Activated CD4-positive, alpha-beta memory T cell treated with anti-CD3 and anti-CD28 coated beads, Interleukin-2, amount 10 ng/mL, durations not matched to agents 7 days and 5 days (primary cell): Measurements from ENCODE around the gene MYL9. TPM values are rescaled to one million over a fixed set of nuclear protein-coding genes. Genes with fewer than 3 reads are reported as not detected.

Experiments
- CTCF ChIA-PET: fragments of 350-600 bp; sonication (Branson Sonifier 250); formaldehyde crosslinking; loops from one replicate; lab custom pipeline; 2021; ENCODE audit warnings: antibody characterized with exemption, inconsistent platforms; lab: Charles Lee
- POLR2A ChIA-PET: fragments of 350-600 bp; sonication (Branson Sonifier 250); formaldehyde crosslinking; loops from one replicate; lab custom pipeline; 2021; ENCODE audit warnings: antibody characterized with exemption; lab: Charles Lee
- DNase-seq: peaks from one replicate; pipeline ENCODE4 v3.0.0-alpha.2; 2020
- H3K27ac Mint-ChIP-seq: one replicate; pipeline ENCODE4 v1.8.0; 2021; ENCODE audit warnings: mild to moderate bottlenecking, mixed read lengths
- H3K27me3 Mint-ChIP-seq: one replicate; pipeline ENCODE4 v1.8.0; 2021; ENCODE audit warnings: mixed read lengths
- H3K36me3 Mint-ChIP-seq: one replicate; pipeline ENCODE4 v1.8.0; 2021; ENCODE audit warnings: low read depth, mixed read lengths
- H3K4me1 Mint-ChIP-seq: one replicate; pipeline ENCODE4 v1.8.0; 2021; ENCODE audit warnings: mixed read lengths
- H3K4me3 Mint-ChIP-seq: one replicate; pipeline ENCODE4 v1.8.0; 2021; ENCODE audit warnings: mild to moderate bottlenecking, mixed read lengths
- H3K9me3 Mint-ChIP-seq: one replicate; pipeline ENCODE4 v1.8.0; 2021; ENCODE audit warnings: mixed read lengths
- total RNA-seq, 2 experiments: library from RNA; stranded (reverse); gene quantifications; one replicate each; pipeline ENCODE4 v1.2.3, GENCODE V29; 2021

MYL9 gene
- total RNA-seq, 2 experiments from 2014 or later = 1.1 to 1.7 TPM

DNA sequence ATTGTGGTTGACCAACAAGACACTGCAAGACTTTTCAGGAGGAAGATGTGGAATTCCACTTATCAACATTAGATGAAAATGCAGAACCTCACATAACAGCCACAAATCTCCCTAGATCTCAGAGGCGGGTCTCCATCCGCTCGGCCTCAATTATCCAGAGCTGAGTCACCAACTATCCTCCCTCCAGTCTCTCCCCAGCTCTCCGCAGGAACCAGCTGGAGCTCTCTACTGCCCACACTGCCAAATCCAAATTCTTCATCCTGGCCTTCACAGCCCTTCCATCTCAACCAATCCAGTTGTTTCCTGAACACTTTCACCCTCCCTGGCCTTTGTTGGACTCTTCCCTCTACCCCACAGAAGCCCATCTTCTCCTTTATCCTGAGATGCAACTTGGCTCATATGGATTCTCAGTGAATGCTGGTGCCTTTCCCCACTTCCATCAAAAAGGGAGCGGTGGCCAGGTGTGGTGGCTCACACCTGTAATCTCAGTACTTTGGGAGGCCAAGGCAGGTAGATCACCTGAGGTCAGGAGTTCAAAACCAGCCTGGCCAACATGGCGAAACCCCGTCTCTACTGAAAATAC is 28.6 kb downstream of the MYL9 start:
- CTCF ChIA-PET = interaction anchor here (2.2 kb wide), 1 partner anchor 35 kb away, joined by 11 read pairs; the partner anchor contains the start of gene RAB5IF
- Mint-ChIP-seq H3K27me3 (no peaks in the 10 kb centered on the region), H3K4me3 (no peak overlapping the region), H3K36me3 (peaks cover 4% of the 10 kb centered on the region), H3K4me1 (peaks cover 18% of the 10 kb centered on the region), H3K9me3 (peaks cover 5% of the 10 kb centered on the region), H3K27ac (no peak overlapping the region)
- no peak for DNase-seq
- POLR2A ChIA-PET = interaction anchor here (9.1 kb wide), 1 partner anchor 35 kb away, joined by 113 read pairs; the partner anchor contains the start of gene RAB5IF

DNA sequence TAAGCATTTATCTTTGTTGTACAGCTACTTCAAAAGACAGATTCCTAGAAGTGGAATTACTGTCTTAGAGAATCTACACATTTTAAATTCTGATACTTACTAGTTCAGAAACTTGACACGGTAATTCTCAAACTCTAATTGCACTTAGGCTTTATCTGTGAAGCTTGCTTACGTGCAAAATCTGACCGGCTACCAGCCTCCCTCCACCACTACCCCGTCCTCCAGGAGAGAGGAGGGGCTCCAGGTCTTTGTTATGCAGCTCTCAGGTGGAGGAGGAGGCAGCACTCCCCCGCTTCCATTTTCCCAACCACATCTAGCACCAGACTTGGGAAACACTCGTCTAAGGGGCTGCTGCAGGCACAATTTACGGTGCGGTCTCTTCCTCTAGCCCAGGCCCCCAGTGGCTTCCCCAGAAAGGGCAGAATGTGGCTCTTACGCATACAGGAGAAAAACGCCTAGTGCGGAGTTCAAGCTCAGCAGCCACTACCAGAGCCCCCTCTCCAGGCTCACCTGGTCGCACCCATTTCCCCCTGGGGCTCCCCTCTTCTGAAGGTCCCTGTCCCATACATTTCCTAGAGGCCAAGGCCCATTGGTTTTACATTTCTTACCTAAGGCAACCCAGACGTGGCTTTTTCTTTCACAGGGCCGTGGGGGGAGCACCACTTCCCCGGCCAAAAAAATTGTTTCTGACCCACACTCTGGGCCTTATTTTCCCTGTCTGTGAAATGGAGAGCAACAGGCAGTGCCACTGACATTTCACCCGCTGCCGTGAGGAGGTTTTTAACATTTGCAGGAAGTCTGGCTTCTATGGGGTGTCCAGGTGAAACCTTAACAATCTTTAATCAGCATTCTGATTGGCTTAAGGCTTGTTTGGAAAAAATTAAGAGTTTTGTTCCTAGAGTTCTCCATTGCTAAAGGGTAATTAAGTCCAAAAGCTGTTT is 30.5 kb downstream of the MYL9 start:
- POLR2A ChIA-PET = interaction anchor here (0.9 to 9.1 kb wide), 7 partner anchors 11 to 37 kb away, joined by 3 to 113 read pairs (median 5); partner anchors contain the start of gene RAB5IF

DNA sequence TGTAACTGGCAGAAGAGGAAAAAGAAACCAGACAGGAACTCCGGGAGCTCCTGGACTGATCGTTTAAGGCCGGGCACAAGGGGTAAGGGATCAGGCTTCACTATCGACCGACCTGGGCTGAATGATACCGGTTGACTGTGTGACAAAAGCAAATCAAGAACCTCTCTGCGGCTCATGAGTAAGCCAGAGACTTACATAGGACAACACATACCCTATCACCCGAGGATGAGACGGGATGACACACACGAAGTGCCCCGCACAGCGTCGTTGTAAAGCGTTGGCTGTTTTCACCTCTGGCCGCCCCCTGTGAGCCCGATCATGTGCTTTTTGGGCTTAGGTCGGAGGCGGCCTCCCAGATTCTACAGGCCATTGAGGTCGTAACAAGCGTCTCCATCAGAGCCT is 31.4 kb downstream of the MYL9 start:
- H3K27me3 Mint-ChIP-seq = no peaks in the 10 kb centered on the region
- no peaks in the 10 kb centered on the region for H3K9me3 Mint-ChIP-seq
- H3K4me3 Mint-ChIP-seq = peak overlapping the region; percentile 70
- peak; percentile 61 for DNase-seq
- POLR2A ChIA-PET = interaction anchor here (0.7 to 9.1 kb wide), 12 partner anchors 12 to 618 kb away, joined by 3 to 113 read pairs (median 7); partner anchors contain the start of genes RAB5IF, SCAND1 and SLA2
- peak overlapping the region; percentile 87 for H3K27ac Mint-ChIP-seq
- H3K36me3 Mint-ChIP-seq = peaks cover 19% of the 10 kb centered on the region
- H3K4me1 Mint-ChIP-seq = peaks cover 34% of the 10 kb centered on the region
- CTCF ChIA-PET = interaction anchor here (0.9 to 1.4 kb wide), 5 partner anchors 15 to 42 kb away, joined by 3 to 4 read pairs (median 3); no protein-coding TSS in a partner anchor

More for the DNA sequence above, 30.5 kb downstream of the MYL9 start:
- CTCF ChIA-PET = interaction anchor here (0.8 to 2.2 kb wide), 5 partner anchors 15 to 202 kb away, joined by 3 to 11 read pairs (median 4); partner anchors contain the start of genes DSN1 and RAB5IF
- no peaks in the 10 kb centered on the region for H3K27me3 Mint-ChIP-seq
- peaks cover 19% of the 10 kb centered on the region for H3K36me3 Mint-ChIP-seq
- H3K9me3 Mint-ChIP-seq = no peaks in the 10 kb centered on the region
- H3K4me1 Mint-ChIP-seq = peaks cover 34% of the 10 kb centered on the region
- peak overlapping the region; percentile 70 for H3K4me3 Mint-ChIP-seq
- H3K27ac Mint-ChIP-seq = peak overlapping the region; percentile 87
- DNase-seq = no peak

DNA sequence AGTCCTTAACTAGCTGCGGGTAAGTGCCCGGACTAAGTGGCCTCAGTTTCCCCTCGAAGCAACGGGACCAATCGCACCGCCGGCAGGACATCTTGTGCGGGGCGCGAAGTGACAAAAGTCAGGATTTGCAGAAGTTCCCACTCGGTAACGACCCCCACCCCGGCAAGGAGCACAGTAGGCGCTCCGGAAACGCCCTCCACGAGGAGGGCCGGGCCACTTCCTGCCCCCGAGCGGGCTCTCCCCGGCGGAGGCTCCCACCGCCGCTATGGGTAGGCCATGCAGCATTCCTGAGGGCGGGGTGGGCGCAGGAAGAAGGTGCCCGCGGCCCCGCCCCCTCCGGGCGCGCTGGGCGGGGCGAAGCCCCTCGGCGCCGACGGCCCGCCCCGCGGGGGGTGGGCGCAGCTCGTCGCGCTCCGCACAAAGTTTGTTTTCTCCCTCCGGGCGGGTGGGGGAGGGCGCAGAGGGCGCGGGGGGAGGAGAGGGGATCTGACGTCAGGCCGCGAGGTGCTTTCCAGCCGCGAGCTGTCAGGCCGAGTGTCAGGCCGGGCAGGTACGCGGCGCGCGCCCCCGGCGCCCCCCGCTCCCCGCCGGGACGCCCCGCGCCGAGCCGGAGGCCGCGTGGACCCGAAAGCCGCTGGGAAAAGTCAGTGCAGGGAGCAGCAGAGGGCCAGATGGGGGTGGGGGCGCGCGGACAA is 31.9 kb downstream of the MYL9 start, which contains the start of gene TGIF2:
TGIF2 (plus strand) TSS at position 495 of the 695 bp plus-strand sequence. CDS start 5,178 bp downstream, outside the sequence.
- POLR2A ChIA-PET = interaction anchor here (0.7 to 9.1 kb wide), 14 partner anchors 8 to 619 kb away, joined by 3 to 113 read pairs (median 6); partner anchors contain the start of genes RAB5IF, SCAND1 and SLA2

DNA sequence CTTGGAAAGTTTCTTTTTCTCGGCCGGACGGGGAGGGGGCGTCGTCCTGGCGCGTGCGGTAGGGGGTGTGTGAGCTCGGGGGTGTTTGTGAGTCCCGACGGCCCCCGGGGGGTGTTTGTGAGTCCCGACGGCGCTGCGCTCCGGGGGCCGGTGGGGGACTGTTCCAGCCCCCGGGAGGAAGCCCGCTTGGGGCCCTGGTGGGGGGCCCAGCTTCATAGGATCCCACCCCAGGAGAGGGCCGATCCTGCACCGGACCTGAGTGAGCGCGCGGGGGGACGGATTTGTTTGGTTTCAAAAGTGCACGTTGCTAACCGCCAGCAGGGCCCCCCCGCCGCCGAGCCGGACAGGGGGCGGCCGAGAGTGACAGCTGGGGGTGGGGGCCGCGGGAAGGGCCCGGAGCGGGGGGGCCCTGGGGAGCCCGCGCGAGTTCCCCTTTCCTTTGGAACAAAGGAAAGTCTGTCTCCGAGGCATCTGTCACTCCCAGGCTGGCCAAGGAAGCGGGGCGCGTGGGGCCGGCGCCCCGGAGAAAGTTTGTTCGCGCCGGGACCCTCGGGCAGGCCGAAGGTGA is 32.6 kb downstream of the MYL9 start:
- peak; percentile 33 for DNase-seq
- peak overlapping the region; percentile 44 for H3K27ac Mint-ChIP-seq
- H3K9me3 Mint-ChIP-seq = no peaks in the 10 kb centered on the region
- H3K36me3 Mint-ChIP-seq = peaks cover 25% of the 10 kb centered on the region
- ChIA-PET POLR2A (interaction anchor here (0.6 to 9.1 kb wide), 17 partner anchors 9 to 619 kb away, joined by 3 to 113 read pairs (median 6); partner anchors contain the start of genes DSN1, RAB5IF, SCAND1 and SLA2), CTCF (interaction anchor here (0.9 to 3.7 kb wide), 7 partner anchors 15 to 261 kb away, joined by 3 to 18 read pairs (median 4); partner anchors contain the start of gene RAB5IF)
- peaks cover 34% of the 10 kb centered on the region for H3K4me1 Mint-ChIP-seq
- H3K27me3 Mint-ChIP-seq = no peaks in the 10 kb centered on the region
- H3K4me3 Mint-ChIP-seq = peak overlapping the region; percentile 92

More for the DNA sequence above, 31.9 kb downstream of the MYL9 start, which contains the start of gene TGIF2:
- peak; percentile 86 for DNase-seq
- no peaks in the 10 kb centered on the region for H3K27me3 Mint-ChIP-seq
- H3K9me3 Mint-ChIP-seq = no peaks in the 10 kb centered on the region
- peaks cover 19% of the 10 kb centered on the region for H3K36me3 Mint-ChIP-seq
- CTCF ChIA-PET = interaction anchor here (0.9 to 3.7 kb wide), 7 partner anchors 15 to 262 kb away, joined by 3 to 18 read pairs (median 3); partner anchors contain the start of gene RAB5IF
- peak within 1 kb of the TSS; percentile 87 for H3K27ac Mint-ChIP-seq
- peaks cover 34% of the 10 kb centered on the region for H3K4me1 Mint-ChIP-seq
- H3K4me3 Mint-ChIP-seq = peak within 1 kb of the TSS; percentile 92

DNA sequence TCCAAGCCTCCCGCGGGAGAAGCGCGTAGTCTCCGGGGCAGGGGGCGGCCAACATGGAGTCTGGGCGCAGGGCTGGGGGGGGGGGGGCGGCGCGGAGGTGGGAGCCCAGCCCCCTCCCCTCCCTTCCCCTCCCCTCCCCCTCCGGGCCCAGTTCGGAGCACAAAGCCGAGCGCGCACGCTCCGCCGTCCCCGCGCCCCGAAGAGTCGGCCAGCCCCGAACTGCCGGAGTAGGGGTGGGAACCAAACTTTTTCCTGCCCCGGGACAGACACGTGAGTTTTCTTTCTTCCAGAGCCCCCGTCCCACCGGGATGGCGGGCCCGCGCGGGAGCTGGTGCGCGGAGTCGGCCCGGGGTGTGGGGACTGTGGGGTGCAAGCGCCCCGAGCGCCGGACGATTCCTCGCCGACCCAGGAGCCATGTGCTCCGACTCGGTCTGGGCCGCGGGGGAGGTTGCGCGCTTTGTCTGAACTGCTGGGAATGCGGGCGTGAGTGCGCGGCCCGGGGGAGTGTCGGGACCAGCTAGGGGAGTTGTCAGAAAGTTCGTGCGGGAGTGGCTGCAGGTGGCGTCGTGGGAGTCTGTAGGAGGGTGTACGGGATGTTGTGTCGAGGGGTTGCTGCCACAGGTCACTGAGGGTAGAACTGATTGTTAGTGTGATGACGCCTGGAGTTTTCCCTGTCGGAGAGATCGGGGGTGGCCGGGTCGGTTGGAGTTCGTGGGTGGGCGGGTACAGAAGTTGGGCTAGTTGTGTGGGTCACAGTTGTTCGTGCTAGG is 33.2 kb downstream of the MYL9 start:
- ChIA-PET CTCF (interaction anchor here (0.9 to 3.7 kb wide), 8 partner anchors 14 to 261 kb away, joined by 3 to 18 read pairs (median 4); partner anchors contain the start of gene RAB5IF), POLR2A (interaction anchor here (0.6 to 9.1 kb wide), 20 partner anchors 9 to 620 kb away, joined by 3 to 113 read pairs (median 5); partner anchors contain the start of genes DSN1, RAB5IF, SCAND1 and SLA2)
- peak; percentile 47 for DNase-seq
- Mint-ChIP-seq H3K27me3 (no peaks in the 10 kb centered on the region), H3K36me3 (peaks cover 30% of the 10 kb centered on the region), H3K9me3 (no peaks in the 10 kb centered on the region), H3K4me3 (peak overlapping the region; percentile 92), H3K4me1 (peaks cover 34% of the 10 kb centered on the region), H3K27ac (peak overlapping the region; percentile 81)

DNA sequence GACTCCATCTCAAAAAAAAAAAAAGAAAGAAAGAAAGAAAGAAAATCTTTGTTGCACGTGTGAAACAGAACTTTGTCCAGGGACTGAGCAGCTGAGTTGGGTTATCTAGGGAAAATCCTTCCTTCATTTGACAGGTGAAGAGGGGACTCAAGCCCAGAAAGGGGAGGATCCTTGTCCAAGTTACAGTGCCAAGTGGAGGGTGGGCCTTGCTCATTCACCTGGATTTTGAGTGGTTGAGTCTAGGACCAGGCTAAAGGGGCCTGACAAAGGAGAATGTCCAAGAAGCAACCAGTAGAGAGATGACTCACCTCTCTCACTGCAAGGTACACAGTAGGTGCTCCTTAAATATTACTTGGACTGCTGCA is 34.7 kb downstream of the MYL9 start:
- no peaks in the 10 kb centered on the region for H3K9me3 Mint-ChIP-seq
- H3K27ac Mint-ChIP-seq = peak overlapping the region; percentile 81

DNA sequence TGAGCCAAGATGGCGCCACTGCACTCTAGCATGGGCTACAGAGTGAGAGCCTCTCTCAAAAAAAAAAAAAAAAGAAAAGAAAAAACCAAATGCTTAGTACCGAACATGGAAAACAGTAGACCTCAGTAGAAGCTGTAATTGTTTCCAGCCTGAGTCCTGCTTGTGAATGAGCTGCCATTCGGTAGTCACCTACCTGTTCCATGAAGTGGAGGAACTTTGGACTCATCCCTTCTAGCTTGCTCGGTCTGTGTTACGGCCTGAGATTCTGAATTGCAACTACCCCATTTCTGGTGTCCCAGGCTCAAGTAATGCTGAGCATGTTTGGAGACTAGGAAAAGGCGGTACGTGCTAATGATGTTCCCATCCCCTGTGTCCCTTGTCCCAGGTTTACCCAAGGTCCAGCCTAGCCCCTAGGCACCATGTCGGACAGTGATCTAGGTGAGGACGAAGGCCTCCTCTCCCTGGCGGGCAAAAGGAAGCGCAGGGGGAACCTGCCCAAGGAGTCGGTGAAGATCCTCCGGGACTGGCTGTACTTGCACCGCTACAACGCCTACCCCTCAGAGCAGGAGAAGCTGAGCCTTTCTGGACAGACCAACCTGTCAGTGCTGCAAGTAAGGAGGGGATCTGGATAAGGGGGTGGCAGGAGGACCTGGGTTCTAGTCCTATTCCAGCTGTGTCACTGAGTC is 37.2 kb downstream of the MYL9 start:
- ChIA-PET CTCF (interaction anchor here (0.7 to 3.6 kb wide), 3 partner anchors 17 to 84 kb away, joined by 3 to 18 read pairs (median 4); partner anchors contain the start of gene RAB5IF), POLR2A (interaction anchor here (1.3 to 9.1 kb wide), 3 partner anchors 15 to 27 kb away, joined by 5 to 113 read pairs (median 111); partner anchors contain the start of gene RAB5IF)
- Mint-ChIP-seq H3K27ac (no peak overlapping the region), H3K9me3 (no peaks in the 10 kb centered on the region), H3K4me3 (no peak overlapping the region), H3K27me3 (no peaks in the 10 kb centered on the region), H3K4me1 (peaks cover 45% of the 10 kb centered on the region), H3K36me3 (peaks cover 52% of the 10 kb centered on the region)
- DNase-seq = no peak

More for the DNA sequence above, 34.7 kb downstream of the MYL9 start:
- Mint-ChIP-seq H3K4me1 (peaks cover 41% of the 10 kb centered on the region), H3K27me3 (no peaks in the 10 kb centered on the region), H3K36me3 (peaks cover 40% of the 10 kb centered on the region), H3K4me3 (peak overlapping the region; percentile 92)
- no peak for DNase-seq
- POLR2A ChIA-PET = interaction anchor here (1.6 to 9.1 kb wide), 5 partner anchors 9 to 623 kb away, joined by 4 to 113 read pairs (median 55); partner anchors contain the start of gene RAB5IF
- CTCF ChIA-PET = interaction anchor here (0.7 to 3.7 kb wide), 5 partner anchors 13 to 29 kb away, joined by 3 to 18 read pairs (median 15); partner anchors contain the start of gene RAB5IF

DNA sequence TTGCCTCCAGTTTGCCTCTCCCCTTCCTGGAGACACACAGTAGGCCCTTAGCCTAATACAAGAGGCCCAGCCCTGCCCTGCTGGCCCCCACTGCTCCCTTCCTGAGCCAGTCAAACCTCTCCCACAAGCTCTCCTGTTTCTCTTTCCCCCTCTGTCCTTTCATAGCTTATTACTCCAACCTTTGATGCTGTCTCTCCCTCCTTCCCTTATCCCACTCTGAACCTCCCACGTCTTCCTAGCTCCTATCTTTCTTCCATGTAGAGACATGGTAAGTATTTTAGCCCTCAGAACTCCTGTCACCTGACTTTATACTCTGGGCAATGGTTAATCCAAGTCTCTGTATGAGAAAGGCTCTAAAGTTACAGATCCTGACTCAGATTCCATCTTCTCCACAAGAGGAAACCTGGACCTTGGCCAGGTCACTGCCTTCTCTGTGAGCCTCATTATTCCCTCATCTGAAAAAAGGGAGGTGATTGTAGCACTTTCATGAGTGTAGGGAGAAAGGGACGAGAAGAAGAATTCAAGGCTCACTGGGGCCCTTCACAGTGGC is 38.8 kb downstream of the MYL9 start:
- Mint-ChIP-seq H3K4me3 (no peak overlapping the region), H3K9me3 (no peaks in the 10 kb centered on the region), H3K27ac (peak overlapping the region; percentile 68), H3K36me3 (peaks cover 53% of the 10 kb centered on the region), H3K27me3 (no peaks in the 10 kb centered on the region), H3K4me1 (peaks cover 44% of the 10 kb centered on the region)
- no peak for DNase-seq
- ChIA-PET CTCF (interaction anchor here (1.1 kb wide), 1 partner anchor 25 kb away, joined by 3 read pairs; no protein-coding TSS in a partner anchor), POLR2A (interaction anchor here (1.0 to 6.6 kb wide), 3 partner anchors 14 to 25 kb away, joined by 4 to 52 read pairs (median 5); partner anchors contain the start of gene RAB5IF)

DNA sequence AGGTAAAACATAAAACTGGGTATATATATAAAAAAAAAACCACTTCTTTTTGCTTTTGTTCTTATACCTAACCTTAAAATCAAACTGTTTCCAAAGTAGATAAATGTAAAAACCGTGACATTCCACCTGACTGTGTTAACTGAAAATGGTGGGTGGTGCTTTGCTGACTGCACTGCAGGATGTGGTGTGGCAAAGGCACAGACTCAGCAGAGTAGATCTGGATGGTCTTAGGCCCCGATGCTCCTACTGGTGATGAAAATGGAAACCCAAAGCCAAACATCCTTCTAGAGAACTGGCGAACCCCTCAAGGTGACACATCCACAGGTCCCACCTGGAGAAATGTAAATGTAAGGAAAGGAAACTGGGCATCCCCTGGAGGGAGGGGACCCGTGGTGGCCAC is 41.0 kb downstream of the MYL9 start:
- Mint-ChIP-seq H3K36me3 (peaks cover 41% of the 10 kb centered on the region), H3K4me3 (no peak overlapping the region), H3K27me3 (no peaks in the 10 kb centered on the region), H3K9me3 (no peaks in the 10 kb centered on the region), H3K27ac (peak overlapping the region; percentile 83), H3K4me1 (peaks cover 36% of the 10 kb centered on the region)
- CTCF ChIA-PET = interaction anchor here (2.3 kb wide), 1 partner anchor 13 kb away, joined by 8 read pairs; no protein-coding TSS in a partner anchor
- POLR2A ChIA-PET = interaction anchor here (1.4 to 8.5 kb wide), 4 partner anchors 9 to 23 kb away, joined by 3 to 55 read pairs (median 32); partner anchors contain the start of genes RAB5IF and TGIF2
- peak; percentile 64 for DNase-seq
